HG03354 (cell line): Measurements from ENCODE around the gene MAST2.
"Not testable (repeated sequence)": the region's sequence is repeated elsewhere in the genome, so short reads cannot be mapped to it uniquely, and the experiment has no call there.

Experiments
- ATAC-seq: cut with Tn5 transposase; IDR thresholded peaks from one replicate; pipeline ENCODE4 v1.9.1; 2021; ENCODE audit warnings: mild to moderate bottlenecking; ENCODE audit not compliant: unreplicated experiment, poor library complexity, severe bottlenecking

The MAST2 gene

GRCh38 chr1:46036894-46037839, 233.8 kb downstream of the MAST2 start:
- no peak for ATAC-seq

DNA sequence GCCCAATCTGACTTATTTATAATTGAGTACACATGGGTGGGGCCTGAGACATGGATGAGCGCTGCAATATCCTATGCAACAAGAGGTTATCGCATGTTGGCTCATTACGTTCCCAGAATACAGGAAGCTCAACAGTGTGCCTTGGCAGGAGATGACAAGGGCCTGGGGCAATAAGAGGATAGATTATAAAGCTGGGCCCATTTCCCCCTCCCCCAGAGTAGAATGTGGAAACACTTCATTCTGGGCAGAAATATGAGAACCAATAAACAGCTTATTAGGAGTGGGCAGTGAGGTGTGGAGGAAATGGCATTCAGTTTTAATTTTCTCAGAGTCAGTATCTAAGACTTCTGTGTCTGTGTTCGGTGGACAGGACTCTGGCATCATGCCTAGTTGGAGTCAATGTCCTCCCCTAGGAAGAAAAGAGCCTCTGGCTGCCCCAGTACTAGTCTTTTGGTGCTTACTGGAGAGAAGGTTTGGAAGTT, 236.2 kb downstream of the MAST2 start:
- no peak for ATAC-seq

GRCh38 chr1:46041551-46041950, 238.1 kb downstream of the MAST2 start:
- no peak for ATAC-seq

GRCh38 chr1:46041974-46042373, 238.6 kb downstream of the MAST2 start:
- ATAC-seq, result no peak

DNA sequence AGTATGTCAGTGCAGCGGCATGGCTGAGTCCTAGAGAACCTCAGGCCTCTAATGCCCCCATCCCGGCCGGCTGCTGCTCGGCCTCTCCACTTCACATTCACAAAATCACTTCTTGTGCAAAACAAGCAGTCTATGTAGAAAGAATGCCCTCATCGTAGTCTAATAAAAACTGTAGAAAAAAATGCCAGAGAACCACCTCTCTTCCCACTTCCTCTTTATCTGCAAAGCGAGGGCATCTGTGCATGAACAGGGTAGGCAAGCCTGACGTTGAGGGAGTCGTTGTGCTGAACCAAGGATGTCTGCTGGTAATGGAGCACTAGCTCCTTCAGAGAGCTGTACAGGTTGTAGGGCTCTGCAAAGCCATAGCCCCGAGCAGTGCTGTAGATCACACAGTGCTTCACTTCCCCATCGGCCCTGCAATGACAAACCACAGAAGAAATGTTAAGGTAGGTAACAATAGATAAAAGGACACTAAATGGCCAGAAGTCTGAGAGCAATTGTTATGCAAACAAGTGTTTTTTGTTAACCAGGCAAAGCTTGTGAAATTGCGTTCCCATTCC, 240.1 kb downstream of the MAST2 start:
- peak; percentile 88 for ATAC-seq

- ATAC-seq, result no peak
These were observed 240.7 kb downstream of the MAST2 start for GRCh38 chr1:46044116-46044515.

- no peak for ATAC-seq
These were observed 250.3 kb downstream of the MAST2 start for GRCh38 chr1:46053734-46054133.

DNA sequence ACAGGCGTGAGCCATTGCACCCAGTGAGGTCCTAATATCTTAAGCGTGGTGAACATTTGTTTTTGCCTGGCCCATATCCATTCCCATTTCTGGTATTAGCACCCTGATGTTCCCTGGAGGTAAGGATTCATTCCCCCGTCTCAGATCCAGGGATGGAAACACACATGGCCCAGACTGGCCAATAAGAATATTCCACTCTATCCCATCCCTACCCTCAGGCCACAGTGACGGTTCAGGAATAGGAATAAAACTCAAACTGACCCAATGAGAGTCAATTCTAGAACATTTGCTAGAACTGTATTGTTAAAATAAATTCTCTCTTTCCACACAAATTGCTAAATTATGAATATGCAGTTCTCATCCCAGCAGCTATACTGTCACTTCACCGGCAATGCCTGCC, 252.9 kb downstream of the MAST2 start:
- no peak for ATAC-seq

- ATAC-seq, result not testable (repeated sequence)
These were observed 253.8 kb downstream of the MAST2 start for GRCh38 chr1:46057215-46057614.

GRCh38 chr1:46057781-46058180, 254.4 kb downstream of the MAST2 start:
- ATAC-seq, result no peak

DNA sequence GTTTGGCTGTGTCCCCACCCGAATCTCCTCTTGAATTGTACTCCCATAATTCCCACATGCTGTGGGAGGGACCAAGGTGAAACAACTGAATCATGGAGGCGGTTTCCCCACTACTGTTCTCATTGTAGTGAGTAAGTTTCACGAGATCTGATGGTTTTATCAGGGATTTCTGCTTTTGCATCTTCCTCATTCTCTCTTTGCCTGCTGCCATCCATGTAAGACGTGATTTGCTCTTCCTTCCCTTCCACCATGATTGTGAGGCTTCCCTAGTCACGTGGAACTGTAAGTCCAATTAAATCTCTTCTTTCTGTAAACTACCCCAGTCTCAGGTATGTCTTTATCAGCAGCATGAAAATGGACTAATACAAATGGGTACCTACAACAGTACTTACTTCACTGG, 255.5 kb downstream of the MAST2 start:
- no peak for ATAC-seq

- ATAC-seq, result no peak
These were observed 257.7 kb downstream of the MAST2 start for GRCh38 chr1:46061146-46061545.

DNA sequence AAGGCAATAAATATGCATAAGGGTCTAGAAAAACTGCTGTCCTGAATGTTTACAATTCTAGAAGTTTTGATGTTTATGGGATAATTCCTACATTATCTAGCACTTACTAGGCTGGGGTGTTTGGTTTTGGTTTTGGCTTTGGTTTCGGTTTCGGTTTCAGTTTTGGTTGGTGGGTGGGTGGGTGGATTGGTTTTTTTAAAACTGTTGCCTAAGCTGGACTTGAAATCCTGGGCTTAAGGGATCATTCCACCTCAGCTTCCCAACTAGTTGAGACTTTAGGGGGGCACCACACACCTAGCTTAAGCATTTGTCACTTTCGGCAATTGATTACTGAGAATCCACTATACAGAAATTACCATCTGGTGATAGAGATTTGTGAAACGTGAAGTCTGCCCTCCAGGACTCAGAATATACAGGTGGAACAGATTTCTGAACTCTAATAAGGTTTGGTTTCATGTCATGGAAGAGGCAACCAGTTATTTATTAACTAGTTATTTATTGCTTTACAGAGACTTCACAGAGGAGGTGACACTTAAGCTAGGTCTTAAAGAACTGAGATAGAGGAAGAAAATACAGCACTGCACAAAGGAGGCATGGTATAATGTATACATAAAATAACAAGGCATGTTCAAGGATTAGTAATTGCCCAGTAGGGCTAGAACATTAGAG, 259.4 kb downstream of the MAST2 start:
- peak; percentile 78 for ATAC-seq

- no peak for ATAC-seq
These were observed 261.3 kb downstream of the MAST2 start for GRCh38 chr1:46064708-46065107.

- ATAC-seq, result peak; percentile 39
These were observed 262.0 kb downstream of the MAST2 start for GRCh38 chr1:46065405-46065804.

GRCh38 chr1:46067652-46068051, 264.2 kb downstream of the MAST2 start:
- peak; percentile 48 for ATAC-seq

DNA sequence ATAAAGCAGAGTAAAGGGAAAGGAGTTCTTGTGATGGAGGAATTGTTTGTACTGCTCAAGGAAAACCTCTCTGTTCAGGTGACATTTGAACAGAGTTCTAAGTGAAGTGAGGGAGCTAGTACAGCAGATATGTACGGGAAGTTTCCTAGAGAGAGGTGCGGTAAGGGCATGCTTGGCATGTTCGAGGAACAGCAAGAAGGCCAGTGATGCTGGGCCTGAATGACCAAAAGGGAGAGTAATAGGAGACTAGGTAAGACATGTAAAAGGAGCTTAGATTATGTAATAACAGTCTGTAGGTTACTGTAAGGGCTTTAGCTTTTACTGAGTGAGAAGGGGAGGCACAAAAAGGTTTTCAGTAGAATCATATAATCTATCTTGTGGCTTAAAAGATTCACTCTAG, 265.1 kb downstream of the MAST2 start:
- ATAC-seq, result no peak

GRCh38 chr1:46070164-46070814, 266.9 kb downstream of the MAST2 start:
- ATAC-seq, result no peak

- ATAC-seq, result no peak
These were observed 269.6 kb downstream of the MAST2 start for GRCh38 chr1:46072975-46073374.

DNA sequence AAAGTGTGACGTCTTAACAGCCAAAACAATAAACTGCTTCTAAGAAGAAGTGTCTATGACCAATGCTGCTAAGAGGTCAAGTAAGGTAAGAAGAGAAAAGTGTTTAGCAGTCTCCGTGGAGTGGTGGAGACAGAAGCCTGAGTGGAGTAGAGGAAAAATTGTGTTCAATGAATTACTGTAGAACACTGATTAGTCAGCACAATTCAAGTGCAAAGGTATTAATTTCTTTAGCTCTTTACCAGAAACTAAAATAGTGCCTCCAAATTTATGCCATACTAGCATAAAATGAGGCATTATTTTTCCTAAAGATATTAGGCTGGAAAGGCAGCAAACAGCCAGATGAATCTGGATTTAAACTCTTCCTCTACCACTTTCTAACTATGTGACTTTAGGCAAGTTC, 272.9 kb downstream of the MAST2 start:
- ATAC-seq, result no peak
